OCI-LY3 (cell line): ENCODE results near the gene UGT1A1.

Experiments used
- H2AFZ ChIP-seq: fragments of 200-600, 300-600 bp; shearing (Covaris generic); 2 replicates; pipeline ENCODE4 v1.6.0; 2014; ENCODE audit warnings: antibody characterized with exemption, low read depth, low read length
- H3K27ac ChIP-seq: fragments of 200-600, 300-600 bp; sonication (generic); 2 replicates; pipeline ENCODE4 v1.5.1; 2014; ENCODE audit warnings: mild to moderate bottlenecking, low read length, moderate library complexity, mixed read lengths
- H3K27me3 ChIP-seq: fragments of 200-600, 300-600 bp; sonication (generic); 2 replicates; pipeline ENCODE4 v1.6.1; 2014; ENCODE audit warnings: low read depth, low read length, mixed read lengths
- H3K36me3 ChIP-seq: fragments of 200-600, 300-600 bp; sonication (generic); replicated peaks from 2 replicates; pipeline ENCODE3; 2014; ENCODE audit warnings: low read depth, low read length, mixed read lengths
- H3K4me1 ChIP-seq: fragments of 300-600, 200-600 bp; sonication (generic); 2 replicates; pipeline ENCODE4 v1.6.1; 2014; ENCODE audit warnings: low read length, mixed read lengths
- H3K4me2 ChIP-seq: fragments of 200-600, 300-600 bp; sonication (generic); 2 replicates; pipeline ENCODE4 v1.6.1; 2014; ENCODE audit warnings: low read length, mixed read lengths
- H3K4me3 ChIP-seq: fragments of 300-600, 200-600 bp; sonication (generic); 2 replicates; pipeline ENCODE4 v1.5.1; 2014; ENCODE audit warnings: antibody characterized with exemption, mild to moderate bottlenecking, low read length, moderate library complexity
- H3K79me2 ChIP-seq: fragments of 300-600, 200-600 bp; shearing (Covaris generic); 2 replicates; pipeline ENCODE4 v1.6.1; 2014; ENCODE audit warnings: mild to moderate bottlenecking, low read length, mixed read lengths
- H3K9ac ChIP-seq: fragments of 300-600, 200-600 bp; shearing (Covaris generic); 2 replicates; pipeline ENCODE4 v1.6.0; 2014; ENCODE audit warnings: mild to moderate bottlenecking, low read length, moderate library complexity
- H3K9me3 ChIP-seq: fragments of 200-600, 300-600 bp; shearing (Covaris generic); 2 replicates; pipeline ENCODE4 v1.6.1; 2014; ENCODE audit warnings: low read length, mixed read lengths; ENCODE audit not compliant: insufficient read depth
- H4K20me1 ChIP-seq: fragments of 200-600, 300-600 bp; sonication (generic); 2 replicates; pipeline ENCODE4 v1.6.1; 2016; ENCODE audit warnings: low read length, mixed read lengths; ENCODE audit not compliant: insufficient read depth
- EZH2phosphoT487 ChIP-seq: fragments of 200-600 bp; shearing (Covaris generic); IDR thresholded peaks from 2 replicates; pipeline ENCODE4 v1.6.1; 2018; ENCODE audit warnings: antibody characterized with exemption, mixed run types, low read depth
- TF ChIP-seq, protein P1 (sequence below): fragments of 200-600, 300-600 bp; sonication (generic); IDR thresholded peaks from 2 replicates; pipeline ENCODE4 v1.5.1; 2014; ENCODE audit warnings: antibody characterized with exemption, low read length, low read depth

UGT1A1 gene

DNA sequence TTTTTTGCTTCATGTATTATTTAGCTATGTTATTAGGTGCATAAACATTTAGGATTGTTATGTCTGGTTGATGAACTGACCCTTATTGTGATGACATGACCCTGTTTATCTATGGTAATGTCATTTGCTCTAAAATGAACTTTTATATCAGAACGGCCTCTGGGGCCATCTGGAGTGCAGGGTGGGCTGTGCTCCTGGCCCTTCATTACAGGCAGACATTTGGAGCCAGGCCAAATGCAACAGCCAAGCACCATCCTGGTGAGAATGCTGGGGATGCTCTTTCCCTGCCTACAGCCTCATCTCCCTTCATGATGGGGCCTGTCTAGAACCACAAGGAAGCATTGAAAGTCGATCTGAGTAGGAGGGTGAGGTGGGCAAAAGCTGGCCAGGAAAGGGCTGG is 56.3 kb downstream of the UGT1A1 start:
- H3K9ac ChIP-seq: no peak overlapping the region
- H3K4me3 ChIP-seq: no peak overlapping the region
- no peaks in the 10 kb centered on the region for H3K9me3 ChIP-seq
- H3K4me1 ChIP-seq: no peaks in the 10 kb centered on the region
- TF ChIP-seq, protein P1, sequence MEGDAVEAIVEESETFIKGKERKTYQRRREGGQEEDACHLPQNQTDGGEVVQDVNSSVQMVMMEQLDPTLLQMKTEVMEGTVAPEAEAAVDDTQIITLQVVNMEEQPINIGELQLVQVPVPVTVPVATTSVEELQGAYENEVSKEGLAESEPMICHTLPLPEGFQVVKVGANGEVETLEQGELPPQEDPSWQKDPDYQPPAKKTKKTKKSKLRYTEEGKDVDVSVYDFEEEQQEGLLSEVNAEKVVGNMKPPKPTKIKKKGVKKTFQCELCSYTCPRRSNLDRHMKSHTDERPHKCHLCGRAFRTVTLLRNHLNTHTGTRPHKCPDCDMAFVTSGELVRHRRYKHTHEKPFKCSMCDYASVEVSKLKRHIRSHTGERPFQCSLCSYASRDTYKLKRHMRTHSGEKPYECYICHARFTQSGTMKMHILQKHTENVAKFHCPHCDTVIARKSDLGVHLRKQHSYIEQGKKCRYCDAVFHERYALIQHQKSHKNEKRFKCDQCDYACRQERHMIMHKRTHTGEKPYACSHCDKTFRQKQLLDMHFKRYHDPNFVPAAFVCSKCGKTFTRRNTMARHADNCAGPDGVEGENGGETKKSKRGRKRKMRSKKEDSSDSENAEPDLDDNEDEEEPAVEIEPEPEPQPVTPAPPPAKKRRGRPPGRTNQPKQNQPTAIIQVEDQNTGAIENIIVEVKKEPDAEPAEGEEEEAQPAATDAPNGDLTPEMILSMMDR: no peak
- no peak for TF ChIP-seq EZH2phosphoT487
- H3K27me3 ChIP-seq: no peaks in the 10 kb centered on the region
- no peak overlapping the region for H3K27ac ChIP-seq
- H2AFZ ChIP-seq: no peak overlapping the region
- no peak overlapping the region for H3K4me2 ChIP-seq
- no peaks in the 10 kb centered on the region for H4K20me1 ChIP-seq
- H3K36me3 ChIP-seq: no peaks in the 10 kb centered on the region
- H3K79me2 ChIP-seq: no peaks in the 10 kb centered on the region

DNA sequence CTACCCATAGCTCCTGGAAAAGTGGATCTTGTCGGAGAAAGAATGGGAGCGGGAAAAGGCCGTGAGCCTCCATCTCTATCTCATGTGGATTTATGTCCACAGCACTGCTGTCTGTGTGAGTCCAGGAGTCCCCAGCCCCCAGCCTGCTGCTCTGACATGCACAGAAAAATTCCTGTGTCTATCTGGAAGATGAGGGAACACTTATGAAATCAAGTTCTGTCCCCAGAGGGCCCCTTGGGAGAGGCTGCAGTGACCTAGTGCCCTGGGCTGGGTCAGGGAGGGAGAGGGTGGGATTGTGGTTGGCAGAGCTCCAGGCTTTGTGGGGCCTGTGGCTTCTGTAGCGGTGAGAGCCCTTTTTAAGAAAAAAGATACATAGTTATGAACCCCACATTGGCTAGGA is 56.7 kb downstream of the UGT1A1 start:
- Histone ChIP-seq H3K27ac (no peak overlapping the region), H3K4me1 (no peaks in the 10 kb centered on the region), H4K20me1 (no peaks in the 10 kb centered on the region), H3K36me3 (no peaks in the 10 kb centered on the region), H3K9ac (no peak overlapping the region), H3K27me3 (no peaks in the 10 kb centered on the region), H3K9me3 (no peaks in the 10 kb centered on the region), H3K4me2 (no peak overlapping the region), H3K4me3 (no peak overlapping the region), H2AFZ (no peak overlapping the region), H3K79me2 (no peaks in the 10 kb centered on the region)
- no peak for TF ChIP-seq EZH2phosphoT487
- TF ChIP-seq, protein P1: no peak

DNA sequence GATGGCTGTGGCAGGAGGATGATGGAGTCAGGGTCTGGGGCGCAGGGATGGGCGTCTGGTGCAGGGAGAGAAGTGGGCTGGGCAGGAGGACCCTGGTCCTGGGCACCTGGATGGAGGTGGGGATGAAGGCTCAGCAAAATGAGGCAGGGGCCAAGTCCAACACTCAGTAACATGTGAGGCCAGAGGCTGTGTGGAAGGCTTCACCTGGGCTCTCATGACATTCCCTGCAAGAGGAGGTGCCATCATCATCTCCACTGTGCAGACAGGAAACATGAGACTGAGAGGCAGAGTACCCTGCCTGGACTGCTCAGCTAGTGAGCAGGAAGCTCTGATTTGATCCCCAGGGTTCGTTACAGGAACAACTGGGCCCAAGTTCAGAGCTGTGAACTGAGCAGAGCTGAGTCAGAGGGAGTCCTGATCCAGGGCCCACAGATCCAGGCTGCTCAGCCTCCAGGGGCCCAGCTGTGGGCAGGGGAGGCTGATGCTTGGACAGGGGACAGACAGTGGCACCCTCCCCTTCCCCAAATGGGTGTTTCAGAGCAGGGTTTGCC is 57.4 kb downstream of the UGT1A1 start:
- no peak overlapping the region for H3K9ac ChIP-seq
- TF ChIP-seq EZH2phosphoT487: no peak
- TF ChIP-seq, protein P1: no peak
- H3K79me2 ChIP-seq: no peaks in the 10 kb centered on the region
- no peaks in the 10 kb centered on the region for H3K36me3 ChIP-seq
- no peaks in the 10 kb centered on the region for H3K4me1 ChIP-seq
- no peak overlapping the region for H3K4me3 ChIP-seq
- H3K9me3 ChIP-seq: no peaks in the 10 kb centered on the region
- no peak overlapping the region for H3K4me2 ChIP-seq
- H4K20me1 ChIP-seq: no peaks in the 10 kb centered on the region
- no peak overlapping the region for H2AFZ ChIP-seq
- H3K27me3 ChIP-seq: no peaks in the 10 kb centered on the region
- H3K27ac ChIP-seq: no peak overlapping the region

DNA sequence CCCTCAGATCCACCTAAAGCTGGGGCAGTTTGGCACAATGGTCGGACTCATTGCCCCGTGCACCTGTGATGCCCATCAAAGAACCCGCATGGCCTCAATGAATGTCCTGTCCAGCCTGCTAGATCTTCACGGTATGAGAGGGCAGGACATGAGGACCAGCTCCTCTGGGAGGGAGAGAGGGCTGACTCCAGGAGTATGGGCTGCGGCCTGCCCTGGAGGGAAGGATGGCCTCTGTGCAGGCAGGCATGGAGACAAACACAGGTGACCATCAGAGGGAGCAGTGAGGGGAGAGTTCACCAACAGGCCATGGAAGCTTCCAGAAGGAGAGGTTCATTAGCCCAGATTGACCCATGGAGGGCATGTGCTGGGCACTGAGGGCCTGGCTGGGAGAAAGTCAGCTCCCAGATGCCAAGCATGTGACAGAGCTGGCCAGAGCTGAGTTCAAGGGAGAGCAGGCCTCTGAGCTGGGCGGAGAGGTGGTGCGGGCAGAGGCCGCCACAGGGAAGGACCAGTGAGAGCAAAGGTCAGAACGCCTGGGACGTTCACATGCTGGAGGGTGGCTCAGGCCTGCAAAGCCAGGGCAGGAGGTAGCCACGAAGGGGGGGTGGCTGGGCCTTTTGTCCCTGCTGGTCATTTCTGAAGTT is 58.0 kb downstream of the UGT1A1 start:
- Histone ChIP-seq H3K79me2 (no peaks in the 10 kb centered on the region), H3K9me3 (no peaks in the 10 kb centered on the region), H3K9ac (no peak overlapping the region), H3K27me3 (no peaks in the 10 kb centered on the region), H3K36me3 (no peaks in the 10 kb centered on the region), H3K4me3 (no peak overlapping the region), H3K27ac (no peak overlapping the region), H4K20me1 (no peaks in the 10 kb centered on the region), H3K4me1 (no peaks in the 10 kb centered on the region), H3K4me2 (no peak overlapping the region), H2AFZ (no peak overlapping the region)
- TF ChIP-seq, protein P1: no peak
- TF ChIP-seq EZH2phosphoT487: no peak
